Mucosa of rectum (tissue), 2 donors: Measurements from ENCODE around the gene NRP1.
A peak's percentile ranks its signal among the peaks of the same experiment; 100 is the strongest.

Experiments used
- H3K27ac ChIP-seq, 2 donors: one replicate each; pipeline ENCODE4 v1.7.0; 2013; ENCODE audit warnings: inconsistent platforms in 2 of 2, low read depth in 2 of 2, low read length in 2 of 2
- H3K27me3 ChIP-seq, 2 donors: one replicate each; pipeline ENCODE4 v1.7.0; 2013; ENCODE audit warnings: low read length in 2 of 2; ENCODE audit not compliant: control insufficient read depth in 2 of 2, insufficient read depth in 2 of 2
- H3K36me3 ChIP-seq, 2 donors: one replicate each; pipeline ENCODE4 v1.7.0; 2013; ENCODE audit warnings: low read length in 2 of 2; ENCODE audit not compliant: control insufficient read depth in 2 of 2, insufficient read depth in 2 of 2
- H3K4me1 ChIP-seq, 2 donors: one replicate each; pipeline ENCODE4 v1.7.0; 2013; ENCODE audit warnings: low read length in 2 of 2, mild to moderate bottlenecking in 1 of 2; ENCODE audit not compliant: control insufficient read depth in 2 of 2, insufficient read depth in 2 of 2
- H3K4me3 ChIP-seq, 2 donors: one replicate each; pipeline ENCODE4 v1.7.0; 2013; ENCODE audit warnings: low read length in 2 of 2
- H3K9ac ChIP-seq, 2 donors: one replicate each; pipeline ENCODE4 v1.7.0; 2013; ENCODE audit warnings: low read length in 2 of 2, low read depth in 1 of 2, mild to moderate bottlenecking in 1 of 2
- H3K9me3 ChIP-seq, 2 donors: one replicate each; pipeline ENCODE4 v1.7.0; 2013; ENCODE audit warnings: low read length in 2 of 2; ENCODE audit not compliant: control insufficient read depth in 2 of 2
- donor health status: healthy.
- donor health status: Normal muscosa, but diverticular disease.

The NRP1 gene

GRCh38 chr10:33270971-33271370 is 63.5 kb downstream of the NRP1 start:
- H3K9ac ChIP-seq, result no peak overlapping the region
- H3K4me3 ChIP-seq, result no peak overlapping the region
- no peak overlapping the region for H3K27ac ChIP-seq
- H3K36me3 ChIP-seq, result no peaks in the 10 kb centered on the region
- no peaks in the 10 kb centered on the region for H3K9me3 ChIP-seq
- peaks cover 0 to 3% of the 10 kb centered on the region in 2 donors for H3K4me1 ChIP-seq
- no peaks in the 10 kb centered on the region for H3K27me3 ChIP-seq

- no peaks in the 10 kb centered on the region for H3K36me3 ChIP-seq
- no peak overlapping the region for H3K9ac ChIP-seq
- H3K4me3 ChIP-seq, result no peak overlapping the region
- H3K27ac ChIP-seq, result no peak overlapping the region
- no peaks in the 10 kb centered on the region for H3K27me3 ChIP-seq
- no peaks in the 10 kb centered on the region for H3K9me3 ChIP-seq
- H3K4me1 ChIP-seq, result peaks cover 6 to 15% of the 10 kb centered on the region in 2 donors
Observed at GRCh38 chr10:33267708-33268107, 66.8 kb downstream of the NRP1 start.

GRCh38 chr10:33265621-33266020 is 68.8 kb downstream of the NRP1 start:
- no peak overlapping the region for H3K9ac ChIP-seq
- H3K4me1 ChIP-seq, result peaks cover 6 to 15% of the 10 kb centered on the region in 2 donors
- no peaks in the 10 kb centered on the region for H3K36me3 ChIP-seq
- no peaks in the 10 kb centered on the region for H3K9me3 ChIP-seq
- no peak overlapping the region for H3K4me3 ChIP-seq
- H3K27me3 ChIP-seq, result no peaks in the 10 kb centered on the region
- H3K27ac ChIP-seq, result no peak overlapping the region

GRCh38 chr10:33263453-33263852 is 71.0 kb downstream of the NRP1 start:
- no peaks in the 10 kb centered on the region for H3K36me3 ChIP-seq
- H3K9me3 ChIP-seq, result no peaks in the 10 kb centered on the region
- no peak overlapping the region for H3K9ac ChIP-seq
- no peaks in the 10 kb centered on the region for H3K27me3 ChIP-seq
- H3K4me3 ChIP-seq, result peak overlapping the region in 1 of 2 donors; percentile 18
- peaks cover 6 to 15% of the 10 kb centered on the region in 2 donors for H3K4me1 ChIP-seq
- peak overlapping the region; percentile 35 to 64 for H3K27ac ChIP-seq

- no peaks in the 10 kb centered on the region for H3K36me3 ChIP-seq
- H3K27ac ChIP-seq, result no peak overlapping the region
Observed at GRCh38 chr10:33262871-33263270, 71.6 kb downstream of the NRP1 start.

GRCh38 chr10:33260403-33261149 is 73.9 kb downstream of the NRP1 start:
- Histone ChIP-seq H3K27me3 (no peaks in the 10 kb centered on the region), H3K9ac (no peak overlapping the region), H3K36me3 (no peaks in the 10 kb centered on the region), H3K9me3 (no peaks in the 10 kb centered on the region), H3K4me3 (no peak overlapping the region), H3K4me1 (peaks cover 6 to 21% of the 10 kb centered on the region in 2 donors), H3K27ac (no peak overlapping the region)

More at GRCh38 chr10:33262871-33263270, 71.6 kb downstream of the NRP1 start:
- no peaks in the 10 kb centered on the region for H3K27me3 ChIP-seq
- H3K9ac ChIP-seq, result no peak overlapping the region
- no peak overlapping the region for H3K4me3 ChIP-seq
- peaks cover 6 to 16% of the 10 kb centered on the region in 2 donors for H3K4me1 ChIP-seq
- no peaks in the 10 kb centered on the region for H3K9me3 ChIP-seq

GRCh38 chr10:33258967-33259366 is 75.5 kb downstream of the NRP1 start:
- Histone ChIP-seq H3K36me3 (no peaks in the 10 kb centered on the region), H3K9ac (no peak overlapping the region), H3K27ac (no peak overlapping the region), H3K9me3 (no peaks in the 10 kb centered on the region), H3K4me1 (peaks cover 2 to 13% of the 10 kb centered on the region in 2 donors), H3K27me3 (no peaks in the 10 kb centered on the region), H3K4me3 (no peak overlapping the region)

GRCh38 chr10:33257439-33258080 is 76.9 kb downstream of the NRP1 start:
- Histone ChIP-seq H3K9me3 (no peaks in the 10 kb centered on the region), H3K27ac (no peak overlapping the region), H3K4me3 (no peak overlapping the region), H3K36me3 (no peaks in the 10 kb centered on the region), H3K27me3 (no peaks in the 10 kb centered on the region), H3K4me1 (peaks cover 0 to 6% of the 10 kb centered on the region in 2 donors), H3K9ac (no peak overlapping the region)

- peaks cover 0 to 6% of the 10 kb centered on the region in 2 donors for H3K4me1 ChIP-seq
- H3K9ac ChIP-seq, result no peak overlapping the region
- H3K27ac ChIP-seq, result no peak overlapping the region
- H3K4me3 ChIP-seq, result no peak overlapping the region
- H3K27me3 ChIP-seq, result no peaks in the 10 kb centered on the region
- no peaks in the 10 kb centered on the region for H3K36me3 ChIP-seq
- H3K9me3 ChIP-seq, result no peaks in the 10 kb centered on the region
Observed at GRCh38 chr10:33256458-33256857, 78.0 kb downstream of the NRP1 start.

- Histone ChIP-seq H3K9me3 (no peaks in the 10 kb centered on the region), H3K4me1 (peaks cover 0 to 6% of the 10 kb centered on the region in 2 donors), H3K4me3 (no peak overlapping the region), H3K27ac (no peak overlapping the region), H3K9ac (no peak overlapping the region), H3K27me3 (no peaks in the 10 kb centered on the region), H3K36me3 (no peaks in the 10 kb centered on the region)
Observed at GRCh38 chr10:33254556-33255160, 79.8 kb downstream of the NRP1 start.
